ENCODE measurements around the gene PTPRD.

The PTPRD gene

DNA sequence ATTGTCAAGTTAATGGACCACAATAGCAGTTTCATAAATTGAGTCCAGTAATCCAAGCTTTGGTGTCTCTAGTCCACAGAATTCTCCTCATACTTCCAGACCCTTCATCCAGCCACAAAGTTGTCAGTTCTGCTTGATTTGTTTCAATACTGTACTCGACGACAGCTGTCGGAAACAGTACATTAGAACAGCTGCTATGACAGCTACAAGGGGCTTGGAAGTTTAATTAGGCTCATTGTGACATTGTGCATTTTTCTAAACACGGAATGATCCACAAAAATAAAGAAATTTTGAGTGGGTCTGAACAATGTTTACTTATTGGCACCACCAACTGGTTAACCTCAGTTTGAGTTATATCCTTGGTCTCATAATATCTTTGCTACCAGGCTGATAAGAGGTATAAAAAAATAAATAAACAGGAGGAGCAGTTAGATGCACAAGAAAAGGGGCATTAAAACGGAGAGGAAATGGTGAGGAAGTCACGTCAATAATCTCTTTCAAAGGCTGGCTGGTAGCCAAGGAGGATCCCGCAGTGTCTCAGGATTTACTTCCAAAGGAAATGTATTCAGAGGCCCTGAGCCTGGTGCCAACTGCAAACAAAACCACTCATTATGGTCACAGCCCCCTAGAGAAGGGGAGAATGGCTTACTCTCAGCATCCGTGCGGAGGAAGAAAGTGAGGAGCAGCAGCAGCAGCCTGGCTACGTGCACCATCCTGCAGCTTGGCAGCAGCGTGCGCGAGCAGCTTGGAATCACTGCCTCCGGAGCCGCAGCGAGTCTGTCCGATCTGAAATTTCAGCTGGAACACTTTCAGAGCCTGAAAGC is 1879.5 kb downstream of the PTPRD start:
- DNase-seq: no peak

DNA sequence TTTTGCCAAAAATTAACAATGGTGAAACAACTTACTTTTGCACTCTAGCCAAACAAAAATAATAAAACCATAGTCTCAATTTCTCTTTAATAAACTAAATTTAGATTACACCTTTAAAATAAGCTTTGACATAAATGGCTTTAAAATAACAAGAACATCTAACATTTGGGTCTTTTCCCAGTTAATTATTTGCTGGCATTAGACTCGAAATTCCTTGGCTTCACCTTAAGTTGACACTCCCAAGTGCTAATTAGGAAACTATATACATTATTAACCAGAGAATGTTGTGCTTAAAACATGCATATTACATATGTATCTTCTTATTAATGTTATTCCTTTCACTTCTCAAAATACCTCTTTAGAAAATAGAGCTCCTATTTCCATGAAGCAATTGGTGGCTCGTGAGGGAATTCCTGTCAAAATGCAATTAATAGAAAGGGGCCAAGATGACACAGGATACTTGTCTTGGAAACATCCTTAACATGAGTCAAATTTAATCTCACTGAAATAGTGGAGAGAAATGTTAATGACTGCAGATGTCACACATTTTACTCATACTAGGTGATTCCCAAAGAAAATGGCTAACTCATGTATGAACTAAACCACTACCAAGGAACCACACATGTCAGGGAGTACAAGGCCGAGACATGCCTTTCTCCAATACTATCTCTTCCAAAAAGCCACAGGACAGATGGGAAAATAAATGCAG is 1880.3 kb downstream of the PTPRD start:
- no peak for DNase-seq

GRCh38 chr9:8730618-8731017 is 1882.2 kb downstream of the PTPRD start:
- no peak for DNase-seq

GRCh38 chr9:8728910-8729309 is 1883.9 kb downstream of the PTPRD start:
- no peak for DNase-seq

GRCh38 chr9:8727191-8727590 is 1885.6 kb downstream of the PTPRD start:
- DNase-seq: no peak

DNA sequence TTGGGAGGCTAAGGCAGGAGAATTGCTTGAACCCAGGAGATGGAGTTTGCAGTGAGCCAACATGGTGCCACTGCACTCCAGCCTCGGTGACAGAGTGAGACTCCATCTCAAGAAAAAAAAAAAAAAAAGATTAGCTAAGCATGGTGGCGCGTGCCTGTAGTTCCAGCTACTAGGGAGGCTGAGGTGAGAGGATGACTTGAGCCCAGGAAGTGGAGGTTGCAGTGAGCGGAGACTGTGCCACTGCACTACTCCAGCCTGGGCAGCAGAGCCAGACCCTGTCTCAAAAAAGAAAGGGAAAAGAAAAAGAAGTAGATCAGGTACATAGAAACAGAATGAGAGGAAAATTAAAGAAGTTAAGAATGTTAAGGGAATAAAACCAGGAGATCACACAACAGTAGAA is 1886.1 kb downstream of the PTPRD start:
- no peak for DNase-seq

DNA sequence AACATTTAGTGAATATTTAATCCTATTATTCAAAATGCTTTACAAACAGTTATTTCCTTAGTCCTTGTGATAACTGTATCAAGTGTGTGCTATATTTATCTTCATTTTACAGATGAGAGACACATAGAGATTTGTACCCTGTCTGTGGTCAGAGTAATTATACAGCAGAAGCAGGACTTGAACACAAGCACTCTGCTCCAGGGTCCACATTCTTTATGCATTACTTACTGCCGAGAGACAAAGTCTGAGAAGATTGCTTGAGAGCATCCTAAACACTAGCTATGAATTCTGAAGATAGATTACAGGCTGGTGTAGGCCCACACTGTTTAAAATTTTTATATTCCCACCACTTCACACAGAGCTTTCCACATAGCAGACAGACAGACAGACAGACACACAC is 1887.2 kb downstream of the PTPRD start:
- no peak for DNase-seq

- DNase-seq: no peak
Measured at GRCh38 chr9:8724284-8725018, 1888.4 kb downstream of the PTPRD start.

- no peak for DNase-seq
Measured at GRCh38 chr9:8723195-8723594, 1889.6 kb downstream of the PTPRD start.

DNA sequence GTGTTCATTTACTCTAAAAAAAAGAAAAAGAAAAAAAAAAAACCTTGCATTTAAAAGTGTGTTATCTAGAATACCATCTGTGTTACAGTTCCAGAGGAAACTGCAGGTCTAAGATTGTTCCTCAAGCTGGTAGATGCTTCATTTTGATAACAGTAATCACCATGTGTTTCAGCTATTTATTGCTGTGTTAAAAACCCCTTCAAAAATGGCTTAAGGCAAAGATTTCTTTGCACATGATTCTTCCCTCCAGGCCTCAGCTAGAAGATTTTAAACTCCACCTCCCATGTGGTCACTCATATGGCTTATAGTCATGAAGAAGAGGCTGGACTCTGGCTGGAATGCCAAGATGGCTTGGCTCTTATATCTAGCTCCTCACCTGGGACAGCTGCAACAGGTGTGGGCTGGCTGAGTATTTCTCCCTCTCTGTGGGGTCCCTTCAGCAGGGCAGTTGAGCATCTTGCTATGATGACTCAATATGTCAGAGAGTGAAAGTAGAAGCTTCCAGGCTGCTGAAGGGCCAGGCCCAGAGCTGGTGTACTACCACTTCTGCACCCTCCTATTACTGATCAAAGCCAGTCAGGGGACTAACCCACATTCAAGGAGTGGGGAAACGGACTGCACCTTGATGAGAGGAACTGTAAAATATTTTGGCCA is 1892.8 kb downstream of the PTPRD start:
- DNase-seq: no peak

DNA sequence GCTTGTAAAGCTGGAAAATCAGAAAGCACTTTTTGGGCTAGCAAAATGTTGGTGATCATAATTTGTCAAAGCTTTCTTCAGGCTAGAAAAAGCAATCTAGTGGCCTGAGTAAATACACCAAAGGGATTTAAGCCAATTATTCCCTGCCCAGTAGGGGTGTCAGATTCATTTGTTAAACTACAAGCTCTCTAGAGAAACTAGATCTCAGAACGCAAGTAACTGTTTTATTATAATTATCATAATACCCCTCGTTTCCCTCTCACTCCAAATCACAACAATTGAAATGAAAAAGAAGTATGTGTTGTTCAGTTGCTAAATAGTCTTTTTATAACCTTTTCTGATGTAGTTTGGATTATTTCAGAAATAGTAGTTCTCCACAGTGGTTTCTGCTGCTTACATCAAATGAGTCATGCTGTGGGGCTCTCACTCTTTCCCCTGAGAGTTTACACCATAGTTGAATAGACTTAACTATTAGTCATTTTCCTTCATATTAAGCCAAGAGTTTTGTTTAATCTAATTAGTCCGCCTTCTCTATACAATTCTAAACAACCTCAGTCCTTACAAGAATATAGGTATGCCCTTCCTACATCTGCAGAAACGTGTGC is 1894.6 kb downstream of the PTPRD start:
- no peak for DNase-seq

DNA sequence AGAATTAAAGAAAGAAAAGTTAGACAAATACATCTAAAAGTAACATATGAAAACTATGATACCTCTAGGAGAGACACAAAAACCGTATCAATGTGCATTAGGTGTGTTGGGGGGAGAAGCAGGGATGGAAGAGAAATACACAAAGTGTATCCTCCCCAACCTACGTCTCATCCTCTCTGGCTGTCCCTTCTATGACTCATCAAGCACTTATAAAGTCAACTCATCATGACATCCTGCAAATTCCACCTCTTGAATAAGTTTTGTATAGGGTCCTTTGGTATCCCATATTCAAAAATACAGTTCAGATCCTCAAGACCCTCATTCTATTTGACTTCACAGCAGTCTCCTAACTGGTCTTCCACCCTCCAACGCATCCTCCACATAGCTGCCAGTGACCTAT is 1895.7 kb downstream of the PTPRD start:
- DNase-seq: no peak

DNA sequence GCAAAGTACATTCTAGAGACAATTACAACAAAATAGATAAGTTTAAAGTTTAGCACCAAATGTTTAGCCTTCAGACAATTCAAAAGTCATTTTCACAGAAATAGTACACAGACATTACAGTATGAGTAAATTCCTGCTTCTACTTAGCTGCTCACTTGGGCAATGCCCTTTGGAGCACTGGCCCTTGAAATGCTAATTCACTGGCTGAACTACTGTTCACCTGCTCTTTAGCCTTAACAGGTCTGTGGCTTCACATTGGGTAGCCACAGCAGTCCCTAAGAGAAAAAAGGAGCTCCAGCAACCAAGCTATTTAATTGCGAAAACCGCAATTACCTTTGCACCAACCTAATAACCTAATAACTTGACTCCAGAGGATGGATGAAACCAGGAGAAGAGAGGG is 1897.0 kb downstream of the PTPRD start:
- DNase-seq: no peak

DNA sequence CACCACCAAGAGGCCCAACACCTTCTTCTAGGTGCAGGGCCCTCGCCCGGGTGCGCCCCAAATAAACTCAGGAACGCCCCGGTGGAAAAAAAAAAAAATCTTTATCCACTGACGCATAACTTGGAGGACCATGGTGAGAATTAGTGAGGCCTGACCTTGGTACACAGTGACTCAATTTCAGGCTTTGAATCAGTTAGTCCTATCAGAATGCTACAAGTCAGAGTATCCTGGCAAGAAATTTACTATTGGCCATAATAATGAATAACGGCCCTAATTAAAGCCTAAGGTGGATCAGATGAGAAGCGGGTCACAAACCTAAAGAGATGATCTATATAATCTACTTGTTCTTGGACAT is 1899.0 kb downstream of the PTPRD start:
- DNase-seq: no peak

- DNase-seq: no peak
Measured at GRCh38 chr9:8713149-8713810, 1899.5 kb downstream of the PTPRD start.

DNA sequence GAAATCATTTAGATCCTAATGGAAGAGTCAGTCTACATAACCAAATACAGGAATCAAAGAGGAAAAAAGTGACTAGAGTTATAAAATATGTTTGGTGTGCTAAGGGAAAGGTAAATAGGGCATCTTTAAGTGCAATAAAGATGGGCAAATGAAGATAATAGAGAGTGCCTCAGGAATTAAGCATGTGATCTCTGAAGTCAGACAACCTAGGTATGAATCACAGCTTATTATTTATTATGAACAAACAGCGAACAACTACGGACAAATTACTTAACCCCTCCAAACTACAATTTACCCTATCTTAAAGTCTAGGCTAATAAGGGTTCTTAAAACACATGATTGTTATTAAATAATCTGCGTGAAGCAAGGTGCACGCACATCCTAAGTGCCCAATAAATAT is 1903.1 kb downstream of the PTPRD start:
- no peak for DNase-seq

DNA sequence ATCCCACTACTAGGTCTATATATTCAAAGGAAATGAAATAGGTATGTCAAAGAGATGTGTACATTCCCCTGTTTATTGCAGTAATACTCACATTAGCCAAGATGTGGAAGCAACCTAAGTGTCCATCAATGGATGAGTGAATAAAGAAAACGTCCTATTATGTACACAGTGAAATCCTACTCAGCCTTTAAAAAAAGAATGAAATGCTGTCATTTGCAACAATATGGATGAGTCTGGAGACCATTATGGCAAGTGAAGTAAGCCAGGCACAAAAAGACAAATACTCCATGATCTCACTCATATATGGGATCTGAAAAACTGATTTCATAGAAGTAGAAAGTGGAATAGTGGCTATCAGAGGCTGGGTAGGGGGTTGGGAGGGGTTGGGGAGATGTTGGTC is 1904.1 kb downstream of the PTPRD start:
- DNase-seq: no peak

GRCh38 chr9:8706998-8707397 is 1905.8 kb downstream of the PTPRD start:
- DNase-seq: no peak

DNA sequence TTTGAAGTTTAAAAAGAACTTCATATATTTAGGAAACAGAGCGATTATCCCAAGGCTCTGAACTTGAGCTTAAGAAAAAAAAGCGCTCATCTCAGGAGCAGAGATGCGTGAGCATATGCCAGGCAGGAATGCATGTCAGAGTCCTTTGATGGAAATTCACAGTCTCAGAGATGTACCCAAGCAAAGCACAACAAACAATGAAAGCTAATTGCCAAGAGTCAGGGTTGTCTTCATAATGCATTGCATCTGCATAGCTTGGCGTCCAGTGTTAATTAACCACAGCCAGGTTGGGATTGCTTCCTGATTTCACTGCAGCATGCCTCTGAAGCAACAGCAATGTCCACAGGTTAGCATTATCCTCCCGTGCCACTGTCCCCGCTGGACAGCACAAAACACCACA is 1906.3 kb downstream of the PTPRD start:
- no peak for DNase-seq

DNA sequence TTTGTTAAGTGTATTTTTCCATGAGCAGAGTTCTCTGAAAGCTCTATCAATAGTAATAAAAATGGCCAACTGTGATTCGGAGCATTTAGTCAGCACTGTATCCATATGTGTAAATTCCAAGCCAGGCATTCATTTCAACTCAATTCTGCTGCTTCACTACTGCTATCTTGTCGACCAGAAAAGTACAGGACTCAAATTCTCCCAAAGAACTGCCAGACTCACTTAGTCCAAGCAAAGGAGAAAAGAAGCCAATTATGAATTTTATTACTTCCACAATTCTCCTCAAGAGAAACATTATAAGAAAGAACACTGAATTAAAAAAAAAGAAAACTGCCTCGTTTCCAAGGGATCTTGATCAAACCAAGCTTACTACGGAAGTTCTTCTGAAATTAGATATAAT is 1906.9 kb downstream of the PTPRD start:
- no peak for DNase-seq

DNA sequence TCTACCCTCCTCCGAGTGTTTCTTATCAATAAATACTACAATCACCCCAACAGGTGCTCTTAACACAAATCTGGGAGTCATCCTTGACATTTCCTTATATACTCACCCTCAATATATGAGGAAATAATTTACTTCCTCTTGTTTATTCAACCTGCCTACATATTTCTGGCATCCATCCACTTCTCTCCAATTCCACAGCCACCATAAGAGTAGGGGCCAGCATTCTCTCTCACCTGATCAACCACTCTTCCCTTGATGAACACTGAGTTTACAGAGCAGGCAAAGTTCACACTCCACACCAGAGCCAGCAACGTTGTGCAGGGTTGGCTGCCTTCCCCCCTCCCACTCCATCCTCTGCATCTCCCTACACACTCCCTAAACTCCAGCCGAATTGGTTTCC is 1908.9 kb downstream of the PTPRD start:
- no peak for DNase-seq

DNA sequence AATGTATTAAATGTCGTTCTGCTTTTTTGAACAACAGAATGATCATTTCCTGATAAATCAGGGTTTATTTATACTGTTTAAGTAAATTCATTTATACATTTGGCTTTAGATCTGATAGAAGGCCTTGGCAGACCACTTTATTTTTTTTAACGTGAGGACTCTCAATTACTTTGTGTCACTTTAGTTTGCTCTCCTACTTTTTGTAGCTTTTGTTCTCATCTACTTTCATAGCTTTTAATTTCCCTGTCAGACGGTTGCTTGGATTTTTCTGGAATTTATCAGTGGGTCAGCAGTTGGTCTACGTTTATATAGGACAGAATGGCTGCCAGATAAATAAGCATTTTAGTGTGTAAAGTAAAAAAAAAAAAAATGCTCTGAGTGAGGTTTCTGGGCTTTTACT is 1910.9 kb downstream of the PTPRD start:
- DNase-seq: no peak

All from NCI-H2029 (cell line).